Measurements from ENCODE around the gene ASIC2. TPM values are rescaled to one million over a fixed set of nuclear protein-coding genes. Genes with fewer than 3 reads are reported as not detected.

The ASIC2 gene
- total and polyA plus RNA-seq, 10 donors: not detected

DNA sequence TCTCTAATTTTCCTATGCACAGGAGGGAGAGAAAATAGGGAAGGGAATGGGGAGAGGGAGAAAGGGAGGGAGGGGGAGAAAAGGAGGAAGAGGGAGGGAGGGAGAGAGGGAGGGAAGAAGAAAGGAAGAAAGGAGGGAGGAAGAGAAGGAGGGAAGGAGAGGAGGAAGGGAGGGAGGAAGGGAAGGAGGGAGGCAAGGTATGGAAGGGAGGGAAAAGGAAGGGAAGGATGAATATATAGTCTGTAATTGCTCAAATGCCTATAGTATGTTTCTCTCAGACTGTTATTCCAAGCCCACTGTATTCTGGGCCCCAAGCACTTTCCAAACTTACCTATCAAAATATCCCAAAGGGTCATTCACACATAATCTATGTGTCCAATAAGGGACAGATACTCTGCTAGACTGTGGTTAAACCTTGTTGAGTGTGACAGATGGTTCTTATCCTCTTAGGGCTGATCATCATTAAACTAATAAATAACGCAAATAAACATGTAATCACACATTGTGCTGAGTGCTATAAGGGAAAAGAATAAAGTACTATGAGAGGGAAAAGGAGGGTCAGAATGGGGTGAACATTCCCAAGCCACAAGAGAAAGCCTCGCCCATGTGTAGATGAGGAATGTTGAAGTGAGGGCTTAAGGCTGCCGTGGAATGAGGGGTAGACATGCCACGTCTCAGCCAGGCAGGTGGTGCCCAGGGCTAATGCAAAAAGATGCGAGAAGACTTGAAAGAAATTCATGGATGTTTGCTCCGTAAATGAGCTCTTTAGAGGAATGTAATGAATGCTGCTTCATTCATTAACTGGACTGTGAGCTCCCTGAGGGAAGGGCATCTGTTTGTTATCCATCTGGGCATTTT, 30.6 kb downstream of the ASIC2 start:
- H3K4me1 ChIP-seq: no peaks in the 10 kb centered on the region
- intact Hi-C loops (cut with DNase I; ENCODE audit: low total_unique reads): no loop called here
- TF ChIP-seq, protein P1, sequence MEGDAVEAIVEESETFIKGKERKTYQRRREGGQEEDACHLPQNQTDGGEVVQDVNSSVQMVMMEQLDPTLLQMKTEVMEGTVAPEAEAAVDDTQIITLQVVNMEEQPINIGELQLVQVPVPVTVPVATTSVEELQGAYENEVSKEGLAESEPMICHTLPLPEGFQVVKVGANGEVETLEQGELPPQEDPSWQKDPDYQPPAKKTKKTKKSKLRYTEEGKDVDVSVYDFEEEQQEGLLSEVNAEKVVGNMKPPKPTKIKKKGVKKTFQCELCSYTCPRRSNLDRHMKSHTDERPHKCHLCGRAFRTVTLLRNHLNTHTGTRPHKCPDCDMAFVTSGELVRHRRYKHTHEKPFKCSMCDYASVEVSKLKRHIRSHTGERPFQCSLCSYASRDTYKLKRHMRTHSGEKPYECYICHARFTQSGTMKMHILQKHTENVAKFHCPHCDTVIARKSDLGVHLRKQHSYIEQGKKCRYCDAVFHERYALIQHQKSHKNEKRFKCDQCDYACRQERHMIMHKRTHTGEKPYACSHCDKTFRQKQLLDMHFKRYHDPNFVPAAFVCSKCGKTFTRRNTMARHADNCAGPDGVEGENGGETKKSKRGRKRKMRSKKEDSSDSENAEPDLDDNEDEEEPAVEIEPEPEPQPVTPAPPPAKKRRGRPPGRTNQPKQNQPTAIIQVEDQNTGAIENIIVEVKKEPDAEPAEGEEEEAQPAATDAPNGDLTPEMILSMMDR (IDR thresholded peaks at IDR 0.05 in 8 of 11, conservative IDR thresholded peaks at IDR 0.05 in 3 of 11): no peak
- no peak for TF ChIP-seq POLR2A (IDR thresholded peaks at IDR 0.05)
- no peak for TF ChIP-seq POLR2AphosphoS5 (IDR thresholded peaks at IDR 0.05)

DNA sequence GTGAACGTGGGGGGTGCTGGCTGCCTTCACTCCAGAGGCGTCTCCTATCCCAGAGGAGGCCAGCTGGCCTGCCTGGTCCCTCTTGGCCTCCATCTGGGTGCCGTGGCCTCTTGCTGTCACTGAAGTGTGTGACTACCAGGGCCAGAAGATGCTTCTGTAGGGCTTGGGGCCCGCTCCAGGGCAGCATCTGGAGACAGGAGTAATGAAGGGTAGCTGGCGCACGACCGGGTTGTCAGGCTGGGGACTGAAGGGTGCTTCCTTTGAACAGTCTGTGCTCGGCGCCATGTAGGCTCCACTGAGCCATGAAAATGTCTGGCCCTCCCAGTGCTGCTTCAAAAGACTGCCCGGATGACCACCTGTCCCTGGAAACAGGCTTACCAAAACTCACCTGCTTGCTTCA, 31.3 kb downstream of the ASIC2 start:
- no peak overlapping the region for H3K4me3 ChIP-seq
- no peaks in the 10 kb centered on the region for H3K36me3 ChIP-seq
- DNase-seq: no peak
- 66 to 83% (median 76%) methylated on average over 9 to 10 of the region's 10 CpGs for WGBS, 5 donors
- H3K27me3 ChIP-seq (replicated peaks in 1 of 7): peaks cover 0 to 55% (median 0%) of the 10 kb centered on the region in 7 donors
- no peak for TF ChIP-seq POLR2AphosphoS5 (IDR thresholded peaks at IDR 0.05)
- TF ChIP-seq POLR2A (IDR thresholded peaks at IDR 0.05): no peak
- TF ChIP-seq, protein P1 (IDR thresholded peaks at IDR 0.05 in 8 of 11, conservative IDR thresholded peaks at IDR 0.05 in 3 of 11): no peak
- no peaks in the 10 kb centered on the region for H3K4me1 ChIP-seq
- no peaks in the 10 kb centered on the region for H3K9me3 ChIP-seq
- intact Hi-C loops (cut with DNase I; ENCODE audit: low total_unique reads): no loop called here
- H3K27ac ChIP-seq: no peak overlapping the region

More for the DNA sequence above, 30.6 kb downstream of the ASIC2 start:
- DNase-seq: no peak
- Histone ChIP-seq H3K4me3 (no peak overlapping the region), H3K9me3 (no peaks in the 10 kb centered on the region), H3K27me3 (replicated peaks in 1 of 7) (peaks cover 0 to 48% (median 0%) of the 10 kb centered on the region in 7 donors), H3K27ac (no peak overlapping the region), H3K36me3 (no peaks in the 10 kb centered on the region)
- WGBS, 5 donors: 71 to 80% (median 78%) methylated on average over 6 of the region's 6 CpGs

DNA sequence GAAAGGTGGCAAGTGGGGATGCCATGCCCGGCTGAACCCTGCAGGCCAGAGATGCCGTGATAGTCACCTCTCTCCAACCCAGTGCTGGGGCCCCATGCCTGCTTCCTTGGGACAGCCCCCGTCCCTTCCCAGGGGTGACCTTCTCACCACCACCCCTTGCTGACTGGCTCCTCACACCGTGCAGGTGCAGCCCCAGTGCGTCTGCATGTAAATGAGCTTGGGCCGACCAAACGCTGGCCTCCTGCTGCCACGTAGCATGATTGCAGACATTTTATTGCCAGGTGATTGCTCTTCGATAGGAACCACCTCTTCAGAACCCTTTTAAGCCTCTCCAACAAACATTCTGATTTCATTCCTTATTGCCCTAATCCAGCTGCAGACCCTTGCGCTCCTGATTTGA, 32.5 kb downstream of the ASIC2 start:
- 39 to 57% (median 49%) methylated on average over 10 of the region's 10 CpGs for WGBS, 5 donors
- H3K27me3 ChIP-seq (replicated peaks in 1 of 7): peaks cover 0 to 61% (median 0%) of the 10 kb centered on the region in 7 donors
- no peaks in the 10 kb centered on the region for H3K36me3 ChIP-seq
- intact Hi-C loops (cut with DNase I; ENCODE audit: low total_unique reads): no loop called here
- H3K27ac ChIP-seq: no peak overlapping the region
- no peak overlapping the region for H3K4me3 ChIP-seq
- DNase-seq: no peak
- no peaks in the 10 kb centered on the region for H3K4me1 ChIP-seq
- H3K9me3 ChIP-seq: no peaks in the 10 kb centered on the region
- TF ChIP-seq POLR2A (IDR thresholded peaks at IDR 0.05) (no peak), POLR2AphosphoS5 (IDR thresholded peaks at IDR 0.05) (no peak)
- TF ChIP-seq, protein P1 (IDR thresholded peaks at IDR 0.05 in 8 of 11, conservative IDR thresholded peaks at IDR 0.05 in 3 of 11): no peak

DNA sequence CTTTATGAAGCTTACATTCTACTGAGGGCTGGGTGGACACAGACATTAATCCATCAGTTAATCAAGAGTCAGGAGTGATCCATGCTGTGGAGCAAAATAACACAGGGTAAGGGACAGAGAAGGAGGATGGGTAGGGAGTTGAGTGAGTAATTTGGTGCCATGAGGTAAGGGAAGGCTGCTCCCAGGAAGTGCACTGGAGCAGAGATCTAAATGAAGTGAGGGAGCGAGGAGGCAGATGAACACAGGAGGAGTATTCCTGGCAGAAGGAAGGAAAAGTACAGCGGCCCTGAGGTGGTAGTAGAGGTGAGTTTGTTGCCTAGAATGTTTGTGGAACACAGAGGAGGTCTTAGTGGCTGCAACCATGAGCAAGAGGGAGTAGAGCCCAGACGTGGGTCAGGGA, 34.8 kb downstream of the ASIC2 start:
- Histone ChIP-seq H3K27me3 (replicated peaks in 1 of 7) (peaks cover 0 to 66% (median 0%) of the 10 kb centered on the region in 7 donors), H3K4me3 (no peak overlapping the region), H3K36me3 (no peaks in the 10 kb centered on the region), H3K27ac (no peak overlapping the region), H3K9me3 (no peaks in the 10 kb centered on the region), H3K4me1 (no peaks in the 10 kb centered on the region)
- no peak for TF ChIP-seq POLR2A (IDR thresholded peaks at IDR 0.05)
- TF ChIP-seq POLR2AphosphoS5 (IDR thresholded peaks at IDR 0.05): no peak
- TF ChIP-seq, protein P1 (IDR thresholded peaks at IDR 0.05 in 8 of 11, conservative IDR thresholded peaks at IDR 0.05 in 3 of 11): no peak
- WGBS, 5 donors: 57 to 68% (median 58%) methylated on average over 3 of the region's 3 CpGs
- DNase-seq: no peak
- intact Hi-C loops (cut with DNase I; ENCODE audit: low total_unique reads): no loop called here
